Effector memory CD4-positive, alpha-beta T cell (primary cell): ENCODE measurements around the gene SPSB1.

Experiments
- DNase-seq, 3 donors: peaks; one replicate each; pipeline ENCODE4 v3.0.0-alpha.2; 2020
- H3K27ac ChIP-seq: 2 replicates; pipeline ENCODE4 v1.7.0; 2013; ENCODE audit warnings: mild to moderate bottlenecking, low read length, moderate library complexity; ENCODE audit not compliant: insufficient read depth, poor library complexity, severe bottlenecking
- H3K27me3 ChIP-seq: replicated peaks from 2 replicates; pipeline ENCODE4 v1.7.0; 2013; ENCODE audit warnings: mild to moderate bottlenecking, low read length; ENCODE audit not compliant: insufficient read depth, control insufficient read depth, poor library complexity, severe bottlenecking
- H3K36me3 ChIP-seq: 2 replicates; pipeline ENCODE4 v1.7.0; 2013; ENCODE audit warnings: mild to moderate bottlenecking, low read length, moderate library complexity; ENCODE audit not compliant: control insufficient read depth, insufficient read depth
- H3K4me1 ChIP-seq: 2 replicates; pipeline ENCODE4 v1.7.0; 2013; ENCODE audit warnings: low read length, mild to moderate bottlenecking; ENCODE audit not compliant: control insufficient read depth, insufficient read depth, poor library complexity, severe bottlenecking
- H3K4me3 ChIP-seq: 2 replicates; pipeline ENCODE4 v1.7.0; 2013; ENCODE audit warnings: low read length, low read depth, mild to moderate bottlenecking; ENCODE audit not compliant: insufficient read depth, poor library complexity, severe bottlenecking
- H3K9me3 ChIP-seq: 2 replicates; pipeline ENCODE4 v1.7.0; 2013; ENCODE audit warnings: mild to moderate bottlenecking, low read length, moderate library complexity; ENCODE audit not compliant: control insufficient read depth

SPSB1 gene

DNA sequence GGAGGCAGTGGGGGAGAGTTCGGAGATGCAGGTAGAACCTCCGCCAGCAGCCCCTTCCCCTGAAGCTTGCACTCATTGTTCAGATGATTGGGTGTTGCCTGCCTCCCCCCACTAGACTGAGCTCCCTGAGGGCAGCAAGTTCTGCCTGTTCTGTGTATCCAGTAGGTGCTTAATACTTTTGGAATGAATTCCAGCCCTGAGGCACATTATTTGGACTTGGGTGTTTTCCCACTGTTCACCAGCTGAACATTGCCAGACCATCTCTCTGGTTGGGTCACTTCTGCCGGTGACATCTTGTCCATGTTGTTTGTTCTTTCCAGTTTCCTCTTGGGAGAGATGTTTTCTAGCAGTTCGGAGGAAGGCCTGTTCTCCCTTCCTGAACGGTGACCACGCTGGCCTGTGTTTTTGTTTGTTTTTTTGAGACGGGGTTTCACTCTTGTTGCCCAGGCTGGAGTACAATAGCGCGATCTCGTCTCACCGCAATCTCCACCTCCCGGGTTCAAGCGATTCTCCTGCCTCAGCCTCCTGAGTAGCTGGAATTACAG, 48.7 kb downstream of the SPSB1 start:
- H3K4me3 ChIP-seq: no peak overlapping the region
- H3K27me3 ChIP-seq: no peaks in the 10 kb centered on the region
- DNase-seq: no peak
- no peaks in the 10 kb centered on the region for H3K36me3 ChIP-seq
- H3K9me3 ChIP-seq: no peaks in the 10 kb centered on the region
- no peaks in the 10 kb centered on the region for H3K4me1 ChIP-seq
- no peak overlapping the region for H3K27ac ChIP-seq

DNA sequence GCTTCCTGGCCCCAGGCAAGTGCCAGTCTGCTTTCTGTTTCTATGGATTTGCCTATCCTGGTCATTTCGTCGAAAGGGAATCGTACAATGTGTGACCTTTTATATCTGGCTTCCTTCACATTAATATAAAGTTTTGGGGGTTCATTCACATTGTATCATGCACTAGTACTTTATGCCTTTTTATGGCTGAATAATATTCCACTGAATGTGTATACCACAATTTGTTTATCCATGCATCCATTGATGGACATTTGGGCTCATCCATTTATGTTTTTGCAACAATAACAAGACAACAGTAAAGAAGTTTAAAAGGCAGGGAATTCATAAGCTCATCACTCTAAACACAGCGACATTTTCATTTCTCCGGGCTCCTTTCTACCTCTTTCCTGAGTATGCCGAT, 50.6 kb downstream of the SPSB1 start:
- H3K4me3 ChIP-seq: no peak overlapping the region
- no peaks in the 10 kb centered on the region for H3K27me3 ChIP-seq
- H3K9me3 ChIP-seq: no peaks in the 10 kb centered on the region
- DNase-seq: no peak
- no peaks in the 10 kb centered on the region for H3K36me3 ChIP-seq
- H3K4me1 ChIP-seq: no peaks in the 10 kb centered on the region
- H3K27ac ChIP-seq: no peak overlapping the region

DNA sequence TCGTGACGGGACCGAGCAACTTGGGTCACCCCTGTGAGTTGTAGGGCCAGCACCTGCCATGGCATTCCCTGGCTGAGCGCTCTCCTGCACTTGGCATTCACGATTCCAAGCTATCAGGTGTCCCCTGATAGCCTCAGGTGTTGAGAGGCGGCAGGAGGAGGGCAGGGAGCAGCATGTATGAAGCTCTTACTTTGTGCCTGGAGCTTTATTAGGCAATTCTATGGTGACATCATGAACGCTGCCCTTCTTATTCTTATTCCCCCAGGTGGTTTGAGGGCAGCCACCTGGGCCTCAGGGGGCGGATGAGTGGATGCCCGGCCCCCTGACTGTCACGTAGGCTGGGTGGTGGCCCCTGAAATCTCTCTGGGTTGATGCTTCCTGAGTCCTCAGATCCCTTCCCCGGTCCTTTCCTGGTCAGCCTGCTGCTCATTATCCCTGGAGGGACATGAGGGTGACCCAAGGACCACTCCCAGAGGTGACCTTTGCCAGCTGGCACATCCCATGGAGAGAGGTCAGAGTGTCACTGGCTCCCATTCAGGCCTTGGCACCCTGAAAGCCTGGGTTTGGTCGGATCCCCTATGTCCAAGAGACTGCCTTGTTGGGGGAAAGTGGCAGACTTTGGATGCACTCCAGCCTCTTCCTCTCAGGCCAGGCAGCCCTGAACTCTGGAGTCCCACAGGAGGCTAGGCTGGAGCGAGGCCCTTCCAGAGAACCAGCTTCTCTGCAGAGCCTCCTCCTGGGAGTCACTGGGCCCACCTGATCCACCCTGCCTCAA, 51.9 kb downstream of the SPSB1 start:
- Histone ChIP-seq H3K9me3 (no peaks in the 10 kb centered on the region), H3K27me3 (no peaks in the 10 kb centered on the region), H3K27ac (no peak overlapping the region), H3K4me3 (no peak overlapping the region), H3K4me1 (no peaks in the 10 kb centered on the region), H3K36me3 (no peaks in the 10 kb centered on the region)
- no peak for DNase-seq

DNA sequence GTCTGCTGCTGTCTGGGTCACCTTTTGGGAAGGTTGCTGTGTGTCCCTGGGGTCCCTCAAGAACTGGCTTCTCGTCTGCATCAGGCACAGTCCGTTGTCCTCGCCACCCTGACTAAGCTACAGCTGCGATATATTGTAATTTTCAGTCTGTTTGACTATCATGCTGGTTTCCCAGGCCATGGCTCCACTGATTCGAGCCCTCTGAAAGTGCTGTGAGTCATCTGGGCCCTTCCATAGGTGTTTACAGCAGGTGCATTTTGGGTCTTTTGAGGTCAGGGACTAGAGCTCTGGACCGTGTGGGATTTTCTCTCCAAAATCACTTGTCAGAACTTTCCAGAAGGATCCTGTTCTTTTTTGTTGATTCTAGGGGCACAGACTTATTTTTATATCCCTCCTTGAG, 52.8 kb downstream of the SPSB1 start:
- H3K27ac ChIP-seq: no peak overlapping the region
- no peaks in the 10 kb centered on the region for H3K27me3 ChIP-seq
- no peak overlapping the region for H3K4me3 ChIP-seq
- no peaks in the 10 kb centered on the region for H3K9me3 ChIP-seq
- no peak for DNase-seq
- no peaks in the 10 kb centered on the region for H3K36me3 ChIP-seq
- no peaks in the 10 kb centered on the region for H3K4me1 ChIP-seq

DNA sequence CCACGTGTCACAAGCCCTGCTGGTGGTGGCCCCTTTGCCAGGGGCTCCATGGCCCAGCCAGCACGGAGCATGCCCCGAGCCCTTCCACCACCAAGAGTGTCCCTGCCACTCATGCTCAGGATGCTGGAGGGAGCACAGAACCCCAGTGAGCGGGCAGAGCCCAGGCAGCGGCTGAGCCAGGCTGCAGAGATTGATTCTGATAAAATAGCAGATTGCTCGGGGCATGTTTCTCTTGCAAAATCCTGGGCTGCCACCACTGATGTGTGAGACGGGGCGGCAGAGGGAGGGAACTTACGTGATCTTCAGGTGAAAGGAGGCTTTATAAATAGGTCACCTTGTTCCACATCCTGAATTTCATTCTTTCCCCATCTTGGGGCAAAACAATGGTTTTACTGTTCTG, 53.2 kb downstream of the SPSB1 start:
- no peaks in the 10 kb centered on the region for H3K36me3 ChIP-seq
- no peaks in the 10 kb centered on the region for H3K4me1 ChIP-seq
- no peaks in the 10 kb centered on the region for H3K9me3 ChIP-seq
- no peak overlapping the region for H3K4me3 ChIP-seq
- no peaks in the 10 kb centered on the region for H3K27me3 ChIP-seq
- H3K27ac ChIP-seq: no peak overlapping the region
- DNase-seq: no peak

DNA sequence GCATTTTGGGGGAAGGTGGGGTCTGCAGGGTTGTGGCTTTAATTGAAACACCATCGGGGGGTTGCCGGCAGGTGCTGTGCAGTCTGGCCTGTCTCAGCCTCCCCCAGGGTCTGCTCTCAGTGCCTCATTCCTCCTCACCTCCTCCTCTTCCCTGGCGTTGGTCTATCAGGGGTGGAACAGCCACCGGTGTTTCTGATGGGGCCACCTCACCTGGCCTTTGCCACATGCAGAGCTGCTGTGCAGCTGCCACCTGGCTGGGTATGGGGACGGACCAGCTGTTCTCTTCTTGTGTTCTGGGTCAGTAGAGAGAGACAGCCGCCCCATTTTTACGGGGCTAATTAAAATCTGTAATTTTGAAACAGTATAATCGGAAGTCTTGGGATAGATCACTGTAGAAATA, 53.9 kb downstream of the SPSB1 start:
- H3K27me3 ChIP-seq: no peaks in the 10 kb centered on the region
- no peak overlapping the region for H3K4me3 ChIP-seq
- H3K36me3 ChIP-seq: no peaks in the 10 kb centered on the region
- H3K9me3 ChIP-seq: no peaks in the 10 kb centered on the region
- H3K4me1 ChIP-seq: no peaks in the 10 kb centered on the region
- DNase-seq: no peak
- no peak overlapping the region for H3K27ac ChIP-seq

DNA sequence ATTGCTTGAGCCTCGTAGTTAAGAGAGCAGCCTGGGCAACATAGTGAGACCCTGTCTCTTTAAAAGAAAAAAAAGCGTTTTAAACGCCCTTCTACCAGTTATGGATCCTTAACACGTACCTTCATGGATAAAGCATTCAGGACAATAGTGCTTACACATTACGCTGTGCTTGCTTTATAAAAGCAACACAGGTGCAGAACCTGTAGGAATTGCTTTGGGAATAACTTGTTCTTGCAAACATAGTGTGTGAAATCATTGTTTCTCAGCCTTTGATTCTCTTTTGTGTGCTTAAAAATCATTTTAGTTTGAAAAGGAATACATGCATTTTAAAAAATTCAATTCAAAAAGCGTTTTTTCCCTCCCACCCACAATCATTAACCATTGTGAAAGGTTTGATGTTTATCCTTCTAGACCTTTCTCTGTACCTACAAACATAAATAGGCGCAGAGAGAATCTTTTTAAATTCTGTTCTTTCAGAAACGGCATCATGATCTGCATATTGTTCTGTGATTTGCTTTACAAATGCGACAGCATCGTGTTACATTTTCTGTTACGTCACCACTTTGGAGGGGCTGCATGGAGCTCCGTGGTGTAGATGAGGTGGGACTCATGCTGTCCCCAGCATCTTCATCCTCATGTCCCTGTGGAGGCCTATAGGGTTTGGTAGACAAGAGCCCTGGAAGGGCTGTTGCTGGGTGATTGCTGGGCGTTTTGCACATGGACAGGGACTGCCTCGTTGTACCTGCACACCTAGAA, 54.6 kb downstream of the SPSB1 start:
- Histone ChIP-seq H3K9me3 (no peaks in the 10 kb centered on the region), H3K27me3 (no peaks in the 10 kb centered on the region), H3K4me3 (no peak overlapping the region), H3K27ac (no peak overlapping the region), H3K36me3 (no peaks in the 10 kb centered on the region), H3K4me1 (no peaks in the 10 kb centered on the region)
- no peak for DNase-seq

DNA sequence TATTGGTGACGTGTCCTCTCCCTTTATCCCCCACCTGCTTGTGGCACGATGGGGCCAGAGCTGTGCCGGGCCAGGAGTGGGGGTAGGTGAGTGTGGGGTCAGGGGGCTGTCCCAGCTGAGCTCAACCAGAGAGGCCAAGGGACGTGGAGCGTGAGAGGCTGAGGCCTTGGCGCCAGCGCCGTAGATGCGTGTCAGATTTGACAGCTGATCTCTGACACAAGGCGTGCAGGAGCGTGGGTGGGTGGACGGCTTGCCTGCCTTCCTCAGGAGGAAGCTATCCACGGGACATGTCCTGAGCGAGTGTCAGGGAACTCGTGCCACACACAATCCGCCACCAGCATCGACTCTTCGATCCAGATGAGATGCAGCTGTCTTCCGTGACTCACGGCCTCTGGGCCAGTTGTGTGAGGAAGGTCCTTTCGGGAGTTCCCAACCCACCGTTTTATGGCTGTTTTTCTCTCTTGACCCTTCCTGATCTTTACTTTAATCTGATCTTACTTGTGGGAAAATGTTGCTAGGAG, 56.7 kb downstream of the SPSB1 start:
- Histone ChIP-seq H3K27ac (no peak overlapping the region), H3K4me3 (no peak overlapping the region), H3K9me3 (no peaks in the 10 kb centered on the region), H3K27me3 (no peaks in the 10 kb centered on the region), H3K36me3 (no peaks in the 10 kb centered on the region), H3K4me1 (no peaks in the 10 kb centered on the region)
- no peak for DNase-seq

DNA sequence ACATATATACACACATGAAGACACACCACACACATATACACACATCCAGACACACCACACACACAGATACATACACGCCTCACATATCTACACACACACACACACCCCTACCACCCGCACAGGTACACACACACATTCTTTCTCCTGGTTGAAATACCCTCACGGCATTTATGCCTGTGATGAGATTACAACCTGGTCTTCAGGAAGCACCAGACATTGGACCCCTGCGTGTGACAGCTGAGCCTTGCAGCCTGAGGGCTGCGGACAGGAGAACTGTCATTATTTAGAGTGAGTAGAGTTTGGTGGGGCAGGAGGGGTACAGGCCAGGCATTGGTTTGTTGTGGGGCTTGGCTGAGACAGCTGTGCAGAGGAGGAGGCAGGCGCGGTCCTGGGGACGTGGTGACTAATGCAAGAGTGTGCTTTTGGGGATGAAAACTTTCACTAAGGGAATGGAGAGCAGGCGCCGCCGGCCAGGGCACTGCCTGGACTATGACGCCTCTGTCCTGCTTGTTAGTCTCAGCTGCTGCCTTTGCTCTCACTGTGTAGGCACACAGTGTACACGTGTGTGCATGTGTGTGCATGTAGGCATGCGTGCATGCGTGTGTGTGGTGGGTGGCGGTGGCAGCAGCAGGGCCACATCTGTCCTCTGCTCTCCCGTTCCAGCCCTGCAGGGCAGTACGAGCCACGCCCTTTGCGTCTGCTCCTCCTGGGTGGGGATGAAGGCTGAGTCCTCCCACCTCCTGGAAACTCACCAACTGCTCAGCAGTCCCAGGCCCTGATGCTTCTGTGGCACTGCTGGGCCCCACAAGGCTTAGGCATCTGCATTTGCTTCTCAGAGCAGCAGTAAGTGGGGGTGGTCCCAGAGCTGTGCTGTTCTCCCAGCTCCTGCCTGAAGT, 57.6 kb downstream of the SPSB1 start:
- DNase-seq: no peak
- no peaks in the 10 kb centered on the region for H3K4me1 ChIP-seq
- no peak overlapping the region for H3K27ac ChIP-seq
- no peaks in the 10 kb centered on the region for H3K27me3 ChIP-seq
- no peak overlapping the region for H3K4me3 ChIP-seq
- H3K9me3 ChIP-seq: no peaks in the 10 kb centered on the region
- H3K36me3 ChIP-seq: no peaks in the 10 kb centered on the region
